Measurements from ENCODE around the gene WDR72.

Gene WDR72

DNA sequence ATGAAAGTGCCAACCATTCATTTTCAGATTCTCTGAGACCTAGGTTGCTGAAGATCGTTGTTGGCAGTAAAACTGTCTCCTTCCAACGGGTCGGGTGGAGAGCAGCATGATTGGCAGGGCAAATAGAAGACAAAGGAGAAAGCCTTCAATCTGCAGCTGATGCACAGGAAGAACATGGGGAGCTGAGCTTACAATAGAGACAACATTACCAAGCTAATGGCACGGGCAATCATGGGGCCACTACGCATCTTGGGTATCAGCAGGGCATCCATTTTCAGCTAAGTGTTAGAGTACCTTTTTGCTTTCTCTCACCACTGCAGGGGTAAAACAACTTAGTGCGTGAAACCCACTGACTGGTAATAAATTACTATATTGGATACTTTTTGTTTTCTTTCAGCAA lies 114.8 kb downstream of the WDR72 start:
- TF ChIP-seq, protein P1, sequence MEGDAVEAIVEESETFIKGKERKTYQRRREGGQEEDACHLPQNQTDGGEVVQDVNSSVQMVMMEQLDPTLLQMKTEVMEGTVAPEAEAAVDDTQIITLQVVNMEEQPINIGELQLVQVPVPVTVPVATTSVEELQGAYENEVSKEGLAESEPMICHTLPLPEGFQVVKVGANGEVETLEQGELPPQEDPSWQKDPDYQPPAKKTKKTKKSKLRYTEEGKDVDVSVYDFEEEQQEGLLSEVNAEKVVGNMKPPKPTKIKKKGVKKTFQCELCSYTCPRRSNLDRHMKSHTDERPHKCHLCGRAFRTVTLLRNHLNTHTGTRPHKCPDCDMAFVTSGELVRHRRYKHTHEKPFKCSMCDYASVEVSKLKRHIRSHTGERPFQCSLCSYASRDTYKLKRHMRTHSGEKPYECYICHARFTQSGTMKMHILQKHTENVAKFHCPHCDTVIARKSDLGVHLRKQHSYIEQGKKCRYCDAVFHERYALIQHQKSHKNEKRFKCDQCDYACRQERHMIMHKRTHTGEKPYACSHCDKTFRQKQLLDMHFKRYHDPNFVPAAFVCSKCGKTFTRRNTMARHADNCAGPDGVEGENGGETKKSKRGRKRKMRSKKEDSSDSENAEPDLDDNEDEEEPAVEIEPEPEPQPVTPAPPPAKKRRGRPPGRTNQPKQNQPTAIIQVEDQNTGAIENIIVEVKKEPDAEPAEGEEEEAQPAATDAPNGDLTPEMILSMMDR (IDR thresholded peaks at IDR 0.05) = no peak
- no peaks in the 10 kb centered on the region for H3K9me3 ChIP-seq
- DNase-seq = no peak
- H3K27ac ChIP-seq = no peak overlapping the region
- H3K27me3 ChIP-seq = no peaks in the 10 kb centered on the region
- no peak overlapping the region for H3K4me3 ChIP-seq
- no peaks in the 10 kb centered on the region for H3K4me1 ChIP-seq
- no peaks in the 10 kb centered on the region for H3K36me3 ChIP-seq
- intact Hi-C loops (cut with DNase I; ENCODE audit: low total_unique reads) = no loop called here

DNA sequence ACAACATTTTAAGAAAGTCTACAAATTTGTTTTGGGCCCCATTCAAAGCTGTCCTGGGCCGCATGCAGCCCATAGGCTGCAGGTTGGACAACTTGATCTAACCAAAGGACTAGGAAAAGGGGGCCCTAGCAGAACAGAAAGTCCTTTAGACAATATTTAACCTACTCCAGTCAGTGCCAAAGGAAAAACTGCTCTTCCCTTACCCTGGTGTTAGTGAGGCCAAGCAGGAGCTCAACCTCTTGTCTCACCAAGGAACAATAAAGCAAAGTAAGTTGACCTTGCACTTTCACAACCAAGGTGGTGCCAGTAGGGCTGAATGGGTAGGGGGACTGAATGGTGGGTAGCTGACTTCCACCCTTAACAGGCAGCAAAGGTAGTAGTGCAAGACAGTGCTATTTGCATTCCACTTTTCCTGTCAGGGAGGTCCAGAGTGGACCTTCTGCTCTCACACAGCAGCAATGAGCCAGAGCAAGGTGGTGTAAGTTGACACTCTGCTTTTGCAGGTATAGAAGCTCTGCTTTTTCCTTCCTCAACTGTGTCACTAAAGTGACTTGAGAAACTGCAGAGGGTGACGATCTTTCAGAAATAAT lies 124.9 kb downstream of the WDR72 start:
- H3K4me3 ChIP-seq = no peak overlapping the region
- H3K36me3 ChIP-seq = no peaks in the 10 kb centered on the region
- no peak for DNase-seq
- H3K27me3 ChIP-seq = peaks cover 0 to 2% of the 10 kb centered on the region in 2 donors
- intact Hi-C loops (cut with DNase I; ENCODE audit: low total_unique reads) = no loop called here
- no peaks in the 10 kb centered on the region for H3K9me3 ChIP-seq
- TF ChIP-seq, protein P1 (IDR thresholded peaks at IDR 0.05) = no peak
- no peak overlapping the region for H3K27ac ChIP-seq
- H3K4me1 ChIP-seq = no peaks in the 10 kb centered on the region

DNA sequence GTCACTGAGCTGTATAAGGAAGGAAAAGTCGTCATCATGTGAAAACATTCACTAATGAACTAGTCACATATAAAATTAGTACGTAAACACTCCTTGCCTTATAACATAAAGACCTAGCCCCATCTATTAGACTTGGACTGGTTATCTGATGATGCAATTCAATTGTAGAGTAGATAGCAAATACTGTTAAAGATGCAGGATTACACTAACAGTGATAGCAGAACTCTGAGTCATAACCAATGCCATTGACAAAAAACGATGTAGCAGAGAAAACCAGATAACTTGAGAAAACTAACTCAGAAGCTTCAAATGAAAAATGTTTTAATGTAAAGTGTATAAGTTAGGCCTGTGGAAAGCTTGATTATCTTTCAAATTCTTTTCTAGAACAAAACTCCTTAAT lies 132.2 kb downstream of the WDR72 start:
- TF ChIP-seq, protein P1 (IDR thresholded peaks at IDR 0.05) = no peak

DNA sequence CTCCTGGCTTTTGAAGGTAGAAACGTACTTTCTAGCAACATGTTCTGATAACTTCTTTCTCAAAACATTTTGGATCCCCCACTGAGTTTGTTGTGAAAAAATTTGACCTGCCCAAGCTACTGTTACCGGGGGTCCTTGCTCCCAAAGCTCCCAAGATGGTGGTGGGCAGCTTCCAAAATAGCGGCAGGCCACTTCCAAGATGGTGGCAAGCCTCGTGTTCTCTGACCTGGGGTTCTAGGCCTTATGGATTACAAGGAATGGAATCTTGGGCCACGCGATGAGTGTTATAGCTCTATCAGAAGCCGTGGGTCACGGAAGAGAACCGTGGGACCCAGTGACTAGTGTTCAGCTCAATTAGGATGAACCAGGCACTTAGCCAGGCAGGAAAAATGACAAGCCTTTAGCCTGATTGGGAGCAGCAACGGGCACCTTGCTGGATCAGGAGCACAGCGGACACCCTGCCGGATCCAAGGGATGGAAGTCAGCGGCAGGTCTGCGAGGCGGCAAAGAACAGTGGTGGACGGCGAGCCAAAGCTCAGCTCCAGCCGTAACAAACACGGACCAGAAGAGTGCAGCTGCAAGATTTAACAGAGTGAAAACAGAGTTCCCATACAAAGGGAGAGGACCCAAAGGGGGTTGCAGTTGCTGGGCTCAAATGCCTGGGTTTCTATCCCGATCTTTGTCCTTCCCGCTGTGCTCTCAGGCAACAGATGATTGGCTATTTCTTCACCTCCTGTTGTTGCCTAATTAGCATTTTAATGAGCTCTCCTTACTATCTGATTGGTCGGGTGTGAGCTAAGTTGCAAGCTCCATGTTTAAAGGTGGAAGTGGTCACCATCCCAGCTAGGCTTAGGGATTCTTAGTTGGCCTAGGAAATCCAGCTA lies 133.3 kb downstream of the WDR72 start:
- Histone ChIP-seq H3K36me3 (no peaks in the 10 kb centered on the region), H3K27ac (no peak overlapping the region), H3K27me3 (no peaks in the 10 kb centered on the region), H3K9me3 (no peaks in the 10 kb centered on the region), H3K4me1 (no peaks in the 10 kb centered on the region), H3K4me3 (no peak overlapping the region)
- TF ChIP-seq, protein P1 (IDR thresholded peaks at IDR 0.05) = no peak
- DNase-seq = no peak
- intact Hi-C loops (cut with DNase I; ENCODE audit: low total_unique reads) = no loop called here

More for the DNA sequence above, 132.2 kb downstream of the WDR72 start:
- no peaks in the 10 kb centered on the region for H3K9me3 ChIP-seq
- no peak overlapping the region for H3K27ac ChIP-seq
- H3K27me3 ChIP-seq = no peaks in the 10 kb centered on the region
- no peaks in the 10 kb centered on the region for H3K4me1 ChIP-seq
- no peaks in the 10 kb centered on the region for H3K36me3 ChIP-seq
- H3K4me3 ChIP-seq = no peak overlapping the region
- intact Hi-C loops (cut with DNase I; ENCODE audit: low total_unique reads) = no loop called here
- no peak for DNase-seq

DNA sequence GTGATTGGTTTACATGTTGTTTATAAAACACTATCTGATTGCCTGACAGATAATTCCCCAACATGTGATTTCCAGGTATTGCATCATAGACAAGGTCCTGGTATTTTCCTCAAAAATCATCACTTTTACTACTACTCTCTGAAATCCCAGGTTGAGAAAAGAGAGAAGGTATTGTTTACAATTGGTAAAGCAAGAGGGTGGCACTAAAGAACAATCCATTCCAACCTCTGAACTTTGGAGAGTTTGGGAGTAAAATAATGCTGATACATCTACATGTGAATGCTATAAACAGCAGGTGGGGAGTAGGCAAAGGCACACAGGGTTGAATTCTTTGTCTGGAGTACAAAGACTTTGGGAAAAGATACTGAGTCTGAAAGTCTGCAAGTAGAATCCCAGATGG lies 134.2 kb downstream of the WDR72 start:
- no peaks in the 10 kb centered on the region for H3K36me3 ChIP-seq
- DNase-seq = no peak
- no peak overlapping the region for H3K4me3 ChIP-seq
- TF ChIP-seq, protein P1 (IDR thresholded peaks at IDR 0.05) = no peak
- no peak overlapping the region for H3K27ac ChIP-seq
- intact Hi-C loops (cut with DNase I; ENCODE audit: low total_unique reads) = no loop called here
- H3K9me3 ChIP-seq = no peaks in the 10 kb centered on the region
- no peaks in the 10 kb centered on the region for H3K27me3 ChIP-seq
- H3K4me1 ChIP-seq = no peaks in the 10 kb centered on the region

All from tibial artery (tissue), 4 donors.